Sigmoid colon (tissue), 4 donors: ENCODE results near the gene MAP4.

Experiments used
- EP300 ChIP-seq, 4 donors: sonication (generic); formaldehyde crosslinking; IDR thresholded peaks; one replicate each; pipeline ENCODE4 v1.6.1; 2017; ENCODE audit warnings: antibody characterized with exemption in 4 of 4
- POLR2A ChIP-seq, 2 donors: fragments of 450-650 bp; IDR thresholded peaks; one replicate each; pipeline ENCODE4 v1.6.1; 2016; ENCODE audit warnings: antibody characterized with exemption in 2 of 2, mild to moderate bottlenecking in 2 of 2, moderate library complexity in 2 of 2
- POLR2AphosphoS5 ChIP-seq, 4 donors: sonication (generic); formaldehyde crosslinking; IDR thresholded peaks; one replicate each; pipeline ENCODE4 v1.6.1; 2017; ENCODE audit warnings: antibody characterized with exemption in 4 of 4
- TF ChIP-seq, protein P1 (sequence below), 4 experiments: fragments of 450-650 bp in 3 of 4; fragments of 200-600 bp in 1 of 4; IDR thresholded peaks; one replicate each; pipeline ENCODE4 v1.5.1; 2016 to 2019; ENCODE audit warnings: antibody characterized with exemption in 4 of 4, mild to moderate bottlenecking in 3 of 4, moderate library complexity in 2 of 4

DNA sequence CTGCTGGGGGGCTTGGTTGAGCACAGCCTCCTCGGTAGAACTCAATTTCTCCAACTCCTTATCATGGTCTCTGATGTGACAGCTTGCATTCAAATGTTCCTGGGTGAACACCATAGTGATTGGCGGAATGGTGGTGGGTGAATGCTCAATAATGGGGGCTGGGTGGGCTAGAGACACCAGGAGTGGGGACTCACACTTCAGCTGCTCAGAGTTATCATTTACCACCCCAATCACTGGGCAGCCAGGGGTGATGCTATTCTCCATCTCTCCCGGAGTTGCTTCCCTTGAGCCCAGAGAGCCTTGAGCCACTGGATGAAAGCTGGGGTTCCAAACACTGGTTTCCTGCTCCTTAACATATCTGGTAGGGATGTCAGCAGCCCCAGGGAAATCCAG, 124.6 kb downstream of the MAP4 start:
- TF ChIP-seq, protein P1, sequence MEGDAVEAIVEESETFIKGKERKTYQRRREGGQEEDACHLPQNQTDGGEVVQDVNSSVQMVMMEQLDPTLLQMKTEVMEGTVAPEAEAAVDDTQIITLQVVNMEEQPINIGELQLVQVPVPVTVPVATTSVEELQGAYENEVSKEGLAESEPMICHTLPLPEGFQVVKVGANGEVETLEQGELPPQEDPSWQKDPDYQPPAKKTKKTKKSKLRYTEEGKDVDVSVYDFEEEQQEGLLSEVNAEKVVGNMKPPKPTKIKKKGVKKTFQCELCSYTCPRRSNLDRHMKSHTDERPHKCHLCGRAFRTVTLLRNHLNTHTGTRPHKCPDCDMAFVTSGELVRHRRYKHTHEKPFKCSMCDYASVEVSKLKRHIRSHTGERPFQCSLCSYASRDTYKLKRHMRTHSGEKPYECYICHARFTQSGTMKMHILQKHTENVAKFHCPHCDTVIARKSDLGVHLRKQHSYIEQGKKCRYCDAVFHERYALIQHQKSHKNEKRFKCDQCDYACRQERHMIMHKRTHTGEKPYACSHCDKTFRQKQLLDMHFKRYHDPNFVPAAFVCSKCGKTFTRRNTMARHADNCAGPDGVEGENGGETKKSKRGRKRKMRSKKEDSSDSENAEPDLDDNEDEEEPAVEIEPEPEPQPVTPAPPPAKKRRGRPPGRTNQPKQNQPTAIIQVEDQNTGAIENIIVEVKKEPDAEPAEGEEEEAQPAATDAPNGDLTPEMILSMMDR (IDR thresholded peaks at IDR 0.05): no peak
- no peak for TF ChIP-seq POLR2A (IDR thresholded peaks at IDR 0.05)
- no peak for TF ChIP-seq POLR2AphosphoS5 (IDR thresholded peaks at IDR 0.05)
- TF ChIP-seq EP300 (IDR thresholded peaks at IDR 0.05): no peak
